GM10248 (cell line): Measurements from ENCODE around the gene TTLL13.
"Not testable (repeated sequence)": the region's sequence is repeated elsewhere in the genome, so short reads cannot be mapped to it uniquely, and the experiment has no call there.

Experiments used
- CTCF ChIA-PET: fragments of 300-600 bp; sonication (Branson Sonifier 250); formaldehyde crosslinking; extraction: SDS; loops from one replicate; lab custom pipeline; 2021; ENCODE audit warnings: antibody characterized with exemption; lab: Yijun Ruan, JAX
- POLR2A ChIA-PET: fragments of 350-650 bp; sonication (Branson Sonifier 250); formaldehyde crosslinking; extraction: SDS; loops from one replicate; lab custom pipeline; 2020; ENCODE audit warnings: antibody characterized with exemption; lab: Yijun Ruan, JAX
- DNase-seq: peaks from one replicate; pipeline ENCODE4 v3.0.0; 2012; ENCODE audit errors: extremely low spot score
- CTCF ChIP-seq: IDR thresholded peaks from 2 replicates; pipeline ENCODE4 v1.5.1; 2012; ENCODE audit warnings: mild to moderate bottlenecking, low read depth; ENCODE audit errors: extremely low read depth, missing control alignments, control extremely low read depth

TTLL13 gene

GRCh38 chr15:90287101-90287500 is 37.7 kb downstream of the TTLL13 start:
- CTCF ChIA-PET: interaction anchor here (0.7 to 2.1 kb wide), 10 partner anchors 9 to 556 kb away, joined by 3 to 14 read pairs (median 3); partner anchors contain the start of genes CIB1 and IDH2
- TF ChIP-seq CTCF: no peak
- no peak for DNase-seq
- POLR2A ChIA-PET: no interaction called here

- no peak for TF ChIP-seq CTCF
- CTCF ChIA-PET: interaction anchor here (0.8 to 2.1 kb wide), 3 partner anchors 13 to 185 kb away, joined by 3 to 14 read pairs (median 3); partner anchors contain the start of gene IDH2
- POLR2A ChIA-PET: no interaction called here
- DNase-seq: no peak
These were observed 38.6 kb downstream of the TTLL13 start for GRCh38 chr15:90287946-90288345.

- ChIA-PET POLR2A (no interaction called here), CTCF (interaction anchor here (0.8 to 7.9 kb wide), 10 partner anchors 9 to 980 kb away, joined by 3 to 96 read pairs (median 6); partner anchors contain the start of genes HDDC3, NGRN and UNC45A)
- DNase-seq: peak; percentile 32
- no peak for TF ChIP-seq CTCF
These were observed 42.5 kb downstream of the TTLL13 start for GRCh38 chr15:90291679-90292356.

GRCh38 chr15:90293040-90293810 is 43.9 kb downstream of the TTLL13 start:
- POLR2A ChIA-PET: not testable (repeated sequence)
- peak; percentile 50 for DNase-seq
- peak; percentile 88 for TF ChIP-seq CTCF
- CTCF ChIA-PET: interaction anchor here (0.6 to 7.9 kb wide), 42 partner anchors 8 to 979 kb away, joined by 3 to 96 read pairs (median 4); partner anchors contain the start of genes HDDC3, NGRN, TTLL13 and UNC45A

- no peak for DNase-seq
- no peak for TF ChIP-seq CTCF
- ChIA-PET POLR2A (no interaction called here), CTCF (interaction anchor here (0.8 to 7.9 kb wide), 22 partner anchors 9 to 639 kb away, joined by 3 to 96 read pairs (median 6); partner anchors contain the start of genes HDDC3, NGRN, TTLL13 and UNC45A)
These were observed 44.8 kb downstream of the TTLL13 start for GRCh38 chr15:90294159-90294558.

- POLR2A ChIA-PET: no interaction called here
- no peak for DNase-seq
These were observed 45.4 kb downstream of the TTLL13 start for GRCh38 chr15:90294601-90295269.

More at GRCh38 chr15:90294601-90295269, 45.4 kb downstream of the TTLL13 start:
- TF ChIP-seq CTCF: no peak
- CTCF ChIA-PET: interaction anchor here (1.3 to 7.9 kb wide), 9 partner anchors 8 to 639 kb away, joined by 3 to 96 read pairs (median 23); partner anchors contain the start of genes HDDC3 and UNC45A
